GM19455 (cell line): ENCODE measurements around the gene ATG4A.

Experiments used
- ATAC-seq: cut with Tn5 transposase; IDR thresholded peaks from one replicate; pipeline ENCODE4 v1.9.1; 2021; ENCODE audit not compliant: unreplicated experiment

ATG4A gene

DNA sequence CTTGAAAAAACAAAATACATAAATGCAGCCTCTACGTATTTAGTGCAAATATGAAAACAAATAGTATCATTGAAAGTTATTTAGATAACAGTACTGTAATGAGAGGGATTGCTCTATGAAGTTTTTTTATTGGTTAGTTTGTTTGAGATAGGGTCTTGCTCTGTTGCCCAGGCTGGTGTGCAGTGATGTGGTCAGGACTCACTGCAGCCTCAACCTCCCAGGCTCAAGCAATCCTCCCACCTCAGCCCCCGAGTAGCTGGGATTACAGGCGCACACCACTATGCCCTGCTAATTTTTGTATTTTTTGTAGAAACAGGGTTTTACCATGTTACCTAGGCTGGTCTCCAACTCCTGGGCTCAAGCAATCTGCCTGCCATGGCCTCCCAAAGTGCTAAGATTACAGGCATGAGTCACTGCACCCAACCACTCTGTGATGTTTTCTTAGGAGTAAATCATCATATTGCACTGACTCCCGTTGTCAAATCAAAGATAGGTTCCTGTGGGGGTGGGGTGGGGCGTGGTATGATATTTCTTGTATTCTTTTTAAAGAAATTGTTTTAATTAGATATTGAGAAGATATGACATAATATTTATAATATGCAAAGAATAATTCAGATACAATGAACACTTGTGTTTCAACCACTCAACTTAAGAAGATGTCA lies 75.8 kb downstream of the ATG4A start:
- ATAC-seq: no peak

DNA sequence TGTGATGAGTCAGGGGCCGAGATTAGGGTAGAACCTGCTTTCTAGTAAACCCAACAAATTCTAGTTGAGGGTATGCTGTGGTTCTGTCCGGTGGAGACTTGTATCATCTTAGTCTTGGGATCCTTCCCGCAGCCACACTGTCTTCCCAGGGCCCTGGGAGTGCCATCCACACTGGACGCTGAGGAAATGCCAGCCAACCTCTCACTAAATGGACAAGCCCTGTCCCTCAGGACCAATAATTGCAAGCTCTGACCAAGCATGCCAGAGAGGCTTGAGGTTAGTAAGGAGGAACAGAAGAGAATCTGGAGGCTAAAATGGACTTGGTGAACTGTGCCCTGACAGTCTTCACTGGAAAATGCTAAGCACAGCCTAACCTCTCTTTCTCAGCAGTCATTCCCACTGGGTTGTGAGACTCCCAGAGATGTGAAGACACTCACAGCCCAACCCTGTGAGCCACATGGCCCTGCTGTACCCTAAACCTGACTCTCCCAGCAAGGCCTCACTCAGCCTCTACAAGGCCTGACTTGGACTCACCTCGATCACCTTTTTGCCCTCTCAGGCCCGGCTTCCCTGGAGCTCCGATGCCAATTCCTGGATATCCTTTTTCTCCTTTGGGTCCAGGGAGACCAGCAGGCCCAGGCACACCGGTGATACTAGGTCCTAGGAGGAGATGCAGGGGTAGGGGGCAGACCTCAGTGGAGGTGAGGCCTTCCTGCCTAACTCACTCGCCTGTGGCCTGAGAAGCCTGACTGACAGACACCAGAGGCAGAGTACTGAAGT lies 77.6 kb downstream of the ATG4A start:
- ATAC-seq: no peak

GRCh38 chrX:108169768-108170167 lies 78.2 kb downstream of the ATG4A start:
- no peak for ATAC-seq

DNA sequence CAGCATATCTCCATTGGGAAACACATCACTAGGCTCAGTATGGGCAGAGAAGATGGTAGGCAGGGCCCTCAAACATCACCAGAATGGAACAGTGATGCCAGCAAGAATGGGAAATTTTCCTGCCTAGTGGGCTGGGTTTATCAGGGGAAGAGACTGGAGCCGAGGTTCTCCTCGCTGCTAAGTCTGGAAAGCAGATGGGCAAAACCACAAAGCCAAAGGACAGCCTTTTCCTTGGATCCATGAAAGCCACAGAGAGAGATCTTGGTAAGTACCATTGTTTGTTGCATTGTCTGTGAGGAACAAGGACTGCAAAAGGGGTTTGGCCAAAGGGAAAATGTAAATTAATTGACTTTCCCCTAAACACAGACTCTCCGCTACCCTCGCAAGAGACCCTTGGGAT lies 80.1 kb downstream of the ATG4A start:
- ATAC-seq: no peak

DNA sequence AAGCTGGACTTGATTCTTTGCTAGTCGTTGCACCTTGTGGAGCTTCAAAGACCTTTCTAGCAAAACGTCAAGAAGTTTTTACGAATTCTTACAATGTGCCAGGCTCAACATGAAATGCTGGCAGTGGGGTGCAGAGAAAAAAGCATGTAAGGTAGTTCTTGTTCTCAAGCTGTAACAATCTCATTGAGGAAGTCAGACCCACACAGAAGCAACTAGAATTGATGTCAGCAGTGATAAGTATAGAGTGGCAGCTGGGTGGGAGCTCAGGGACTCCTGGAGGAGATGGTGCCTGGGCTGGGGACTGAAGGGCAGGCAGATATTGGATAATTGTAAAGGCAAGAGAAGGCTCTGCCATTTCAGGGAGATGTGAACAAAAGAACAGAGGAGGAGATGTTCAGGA lies 82.3 kb downstream of the ATG4A start:
- ATAC-seq: no peak

GRCh38 chrX:108177351-108178142 lies 86.0 kb downstream of the ATG4A start:
- no peak for ATAC-seq

GRCh38 chrX:108178143-108178498 lies 86.5 kb downstream of the ATG4A start:
- ATAC-seq: no peak

DNA sequence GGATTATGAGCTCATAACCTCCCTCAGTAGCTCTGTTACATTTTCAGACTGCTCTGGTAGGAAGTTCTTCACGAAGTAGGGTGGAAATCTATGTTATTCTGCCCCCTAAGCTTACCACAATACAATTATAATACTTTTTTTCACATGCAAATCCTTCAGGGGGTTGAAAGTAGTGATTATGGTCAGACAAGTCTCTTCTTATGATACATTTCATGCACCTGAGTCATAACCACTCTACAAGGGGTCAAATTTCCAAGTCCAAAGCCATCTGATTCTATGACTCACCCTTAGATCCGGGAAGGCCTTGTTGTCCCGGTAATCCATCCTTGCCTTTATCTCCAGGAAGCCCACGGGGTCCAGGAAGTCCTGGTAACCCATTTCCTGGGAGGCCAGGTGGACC lies 95.2 kb downstream of the ATG4A start:
- no peak for ATAC-seq

GRCh38 chrX:108198420-108198819 lies 106.8 kb downstream of the ATG4A start:
- no peak for ATAC-seq

DNA sequence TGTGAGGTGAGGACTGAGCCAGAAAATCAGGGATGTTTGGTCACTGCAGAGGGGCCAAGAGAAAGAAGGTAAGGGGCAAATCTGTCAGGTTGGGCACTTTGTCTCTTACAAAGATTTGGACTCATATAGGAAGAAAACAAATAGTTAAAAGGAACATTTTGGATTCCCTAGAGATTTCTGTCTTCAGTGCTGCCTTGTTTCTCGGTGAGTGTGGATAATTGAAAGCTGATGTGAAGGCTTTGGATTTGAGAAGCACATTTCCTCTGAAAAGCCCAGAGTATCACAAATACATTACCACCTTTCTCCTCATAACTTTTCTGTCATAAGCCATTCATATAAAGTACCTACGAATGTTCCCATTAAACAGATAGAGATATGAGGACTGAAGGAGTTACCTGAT lies 107.5 kb downstream of the ATG4A start:
- no peak for ATAC-seq

GRCh38 chrX:108199691-108200090 lies 108.1 kb downstream of the ATG4A start:
- no peak for ATAC-seq

DNA sequence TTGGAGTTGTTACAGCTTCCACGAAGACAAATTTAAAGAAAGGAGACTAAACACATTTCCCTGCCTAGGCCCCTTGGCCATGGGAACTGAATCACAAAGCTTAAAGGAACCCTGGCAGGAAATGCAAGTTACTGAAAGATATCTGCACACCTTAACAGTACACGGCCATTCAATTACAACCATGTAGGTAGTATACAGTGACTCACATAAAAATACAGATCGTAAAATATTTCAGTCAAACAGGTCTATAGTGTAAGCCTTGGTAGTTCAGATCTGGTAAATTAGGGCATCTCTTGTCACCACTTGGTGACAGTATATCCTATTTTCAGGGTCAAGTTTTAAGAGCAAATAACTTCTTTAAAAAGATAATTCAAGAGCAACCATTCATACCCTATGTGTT lies 112.0 kb downstream of the ATG4A start:
- no peak for ATAC-seq
